GOT3 (cell line): Measurements from ENCODE around the gene SLC29A3.

Experiments
- DNase-seq: peaks from one replicate; lab custom pipeline; 2025; ENCODE audit warnings: mixed read lengths; lab: John Stamatoyannopoulos, UW

Gene SLC29A3

GRCh38 chr10:71369602-71370001 is 50.5 kb downstream of the SLC29A3 start:
- no peak for DNase-seq

DNA sequence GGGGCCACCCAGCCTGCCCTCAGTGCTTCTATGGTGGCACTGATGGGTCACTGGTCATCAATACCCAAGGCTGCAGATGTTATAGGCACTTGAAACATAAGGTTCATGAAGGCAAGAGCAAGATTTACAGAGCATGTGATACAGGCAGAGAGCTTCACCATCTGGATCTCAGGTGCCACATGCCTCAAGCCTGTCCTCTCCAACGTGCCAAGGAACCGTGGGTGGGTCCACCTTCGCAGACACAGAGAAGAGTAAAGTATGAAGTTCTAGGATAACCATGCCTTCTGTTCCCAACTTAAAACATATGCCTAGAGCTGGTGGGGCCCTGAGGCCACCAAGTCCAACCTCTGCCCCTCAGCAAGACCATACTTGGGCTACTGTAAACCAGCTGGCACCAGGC is 51.0 kb downstream of the SLC29A3 start:
- DNase-seq, result no peak

DNA sequence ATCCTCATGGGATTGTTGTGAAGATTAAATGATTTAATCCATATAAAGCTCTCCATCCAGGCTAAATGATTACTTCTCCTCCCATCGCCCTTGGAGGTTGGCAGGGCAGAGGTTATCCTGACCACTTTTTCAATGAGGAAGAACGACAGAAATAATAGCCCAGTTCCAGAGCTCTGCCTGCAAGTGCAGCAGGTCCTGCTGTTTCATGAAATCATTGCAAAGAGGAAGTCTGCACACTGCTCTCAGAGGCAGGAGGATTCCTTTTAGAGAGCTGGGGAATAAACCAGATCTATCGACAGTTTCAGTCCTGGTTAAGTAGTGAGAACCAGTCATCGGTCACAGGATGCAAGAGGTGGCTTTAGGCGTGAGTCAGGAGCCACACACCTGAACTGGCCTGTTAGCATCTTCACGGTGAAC is 52.7 kb downstream of the SLC29A3 start:
- no peak for DNase-seq

DNA sequence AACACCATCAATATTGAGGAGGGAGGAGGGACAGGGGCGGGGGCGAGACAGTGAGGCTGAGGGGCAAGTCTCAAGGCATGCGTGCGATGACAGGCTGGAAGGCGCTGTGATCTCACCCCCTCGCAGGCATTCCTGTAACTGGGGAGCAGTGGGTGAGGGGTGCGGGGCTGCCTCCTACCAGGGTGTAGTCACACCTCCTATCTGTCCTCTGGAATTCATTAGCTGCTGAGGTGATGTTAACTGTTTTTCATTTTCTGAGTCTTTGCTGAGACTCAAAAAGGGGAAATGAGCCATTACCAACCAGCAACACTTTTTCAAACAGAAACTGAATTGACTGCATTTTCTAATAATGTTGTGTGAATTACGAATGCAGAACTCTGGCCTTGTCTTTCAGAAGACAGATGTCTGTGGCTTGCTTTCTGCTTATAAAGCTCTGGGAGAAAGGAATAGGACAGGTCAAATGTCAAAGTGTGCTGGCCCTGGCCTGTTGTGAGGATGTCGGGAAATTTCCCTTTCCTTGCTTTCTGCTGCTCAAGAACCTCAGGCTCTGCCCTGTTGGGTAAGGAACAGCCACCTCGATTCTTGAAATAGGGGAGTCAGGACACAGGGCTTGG is 53.9 kb downstream of the SLC29A3 start:
- DNase-seq, result no peak

GRCh38 chr10:71374481-71375233 is 55.6 kb downstream of the SLC29A3 start:
- no peak for DNase-seq

DNA sequence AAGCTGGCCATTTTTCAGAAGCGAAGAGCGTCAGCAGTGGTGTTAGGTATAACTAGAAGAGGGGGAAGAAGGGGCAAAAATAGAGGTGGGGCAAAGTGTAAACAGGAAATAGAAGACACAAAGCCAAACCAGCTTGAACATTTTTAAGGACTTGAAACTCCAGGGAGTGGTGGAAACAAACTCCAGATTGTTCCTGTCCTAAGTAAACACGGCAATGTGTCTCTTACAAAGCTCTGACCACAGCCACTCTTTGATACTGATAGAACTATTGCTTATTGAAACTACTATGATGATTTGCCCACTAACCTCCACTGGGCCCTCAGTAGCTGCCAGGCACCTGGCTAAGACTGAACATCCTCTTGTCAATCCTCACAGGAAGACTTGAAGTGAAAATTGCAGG is 56.9 kb downstream of the SLC29A3 start:
- no peak for DNase-seq

DNA sequence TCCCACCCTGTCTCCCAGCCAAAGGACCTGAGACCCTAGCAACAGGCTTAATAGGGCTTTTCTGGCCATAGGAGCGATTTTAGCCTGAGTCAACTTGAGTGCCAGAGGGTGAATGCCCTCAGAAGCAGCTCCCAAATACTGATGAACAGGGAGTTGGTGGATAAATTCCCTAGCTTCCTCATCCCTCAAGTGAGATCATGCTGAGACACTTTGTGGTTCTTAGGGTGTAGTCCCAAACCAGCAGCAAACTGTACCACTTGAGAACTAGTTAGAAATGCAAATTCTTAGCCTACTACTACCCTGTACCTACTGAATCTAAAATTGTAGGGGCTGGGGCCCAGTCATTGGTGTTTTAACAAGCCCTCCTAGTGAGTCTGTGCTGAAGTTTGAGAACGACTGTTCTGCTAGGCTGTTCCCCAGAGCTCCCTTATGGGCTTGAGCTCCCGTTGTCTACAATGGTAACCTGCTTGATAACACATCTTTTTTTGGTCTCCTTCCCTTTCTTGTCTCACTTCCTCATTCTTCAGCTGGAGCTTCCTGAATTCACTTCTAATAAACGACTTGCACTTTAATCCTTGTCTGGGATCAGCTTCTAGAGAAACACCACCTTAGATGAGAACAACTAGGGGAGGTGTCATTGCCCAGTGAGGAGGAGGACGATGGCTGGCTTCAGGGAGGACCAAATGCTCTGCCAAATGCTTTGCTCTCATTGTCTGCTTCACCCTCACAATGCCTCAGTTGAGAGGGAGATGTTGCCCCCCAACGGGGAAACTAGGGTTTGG is 59.5 kb downstream of the SLC29A3 start:
- DNase-seq, result no peak

GRCh38 chr10:71379118-71379766 is 60.2 kb downstream of the SLC29A3 start:
- no peak for DNase-seq

- no peak for DNase-seq
These were observed 61.8 kb downstream of the SLC29A3 start for GRCh38 chr10:71380841-71381240.

- no peak for DNase-seq
These were observed 62.6 kb downstream of the SLC29A3 start for GRCh38 chr10:71381611-71382010.

DNA sequence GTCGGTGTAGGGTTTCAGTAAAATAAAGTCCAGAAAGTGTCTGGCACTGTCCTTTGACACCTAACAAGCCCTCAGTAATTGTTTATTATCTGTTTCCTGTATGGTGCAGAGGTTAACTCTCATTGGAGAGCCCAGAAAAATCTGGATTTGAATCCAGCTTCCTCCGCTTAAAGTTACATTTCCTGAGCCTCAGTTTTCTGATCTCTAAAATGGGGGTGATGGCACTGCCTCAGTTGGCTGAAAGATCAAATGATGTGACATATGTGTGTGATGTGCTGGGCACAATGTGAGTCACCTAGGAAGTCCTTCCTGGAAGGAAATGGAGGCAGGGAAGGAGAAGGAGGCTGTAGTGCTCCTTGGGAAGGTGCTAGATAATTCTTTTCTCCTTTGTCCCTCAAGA is 63.0 kb downstream of the SLC29A3 start:
- no peak for DNase-seq

GRCh38 chr10:71382757-71383156 is 63.7 kb downstream of the SLC29A3 start:
- DNase-seq, result no peak

DNA sequence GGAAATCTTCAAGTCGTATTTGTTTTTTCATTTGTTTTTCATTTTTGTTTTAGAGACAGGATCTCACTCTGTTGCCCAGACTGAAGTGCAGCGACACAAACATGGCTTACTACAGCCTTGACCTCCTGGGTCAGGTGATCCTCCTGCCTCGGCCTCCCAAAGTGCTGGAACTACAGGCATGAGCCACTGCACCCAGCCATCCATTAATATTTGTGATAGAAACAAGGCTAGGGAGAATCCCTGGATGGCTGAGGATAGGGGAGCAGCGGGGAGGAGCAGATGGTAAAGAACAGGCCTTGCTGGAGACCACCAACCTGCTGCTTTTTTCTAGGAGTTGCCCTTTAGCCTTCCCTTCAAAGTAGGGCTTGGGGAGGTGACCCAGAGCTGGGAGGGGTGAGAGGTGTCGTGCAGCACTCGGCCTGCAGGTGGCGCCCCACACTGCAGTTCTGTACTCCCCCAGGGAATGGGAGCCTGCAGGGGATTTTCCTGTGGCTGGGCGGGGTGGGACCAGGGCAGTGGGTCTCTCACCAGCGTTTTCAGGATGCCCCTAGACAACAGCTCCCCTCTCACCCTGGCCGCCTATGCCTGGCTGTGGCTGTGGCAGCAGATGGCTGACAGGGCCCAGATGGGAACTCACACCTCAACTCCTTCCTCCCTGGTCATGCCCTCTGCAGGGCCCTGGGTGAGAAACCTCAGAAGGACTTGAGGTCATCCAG is 65.1 kb downstream of the SLC29A3 start:
- no peak for DNase-seq

DNA sequence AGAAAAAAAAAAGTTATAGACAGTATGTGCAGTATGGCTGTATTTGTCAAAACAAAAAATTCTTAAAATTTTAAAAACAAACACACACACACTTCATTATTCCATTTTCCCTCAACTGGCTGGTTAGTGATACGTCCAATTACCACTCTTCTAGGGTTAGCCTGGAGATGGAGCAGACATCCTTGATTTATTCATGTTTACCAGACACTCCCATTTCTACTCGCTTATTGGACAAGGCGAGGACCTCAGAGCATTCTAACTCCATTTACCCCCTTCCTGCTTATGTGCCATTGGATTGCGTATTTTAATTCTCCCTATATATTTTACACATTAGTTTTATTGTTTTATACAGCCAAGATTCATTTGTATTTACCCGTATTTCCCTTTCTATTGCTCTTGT is 69.1 kb downstream of the SLC29A3 start:
- DNase-seq, result no peak

GRCh38 chr10:71388583-71389310 is 69.7 kb downstream of the SLC29A3 start:
- DNase-seq, result no peak

- DNase-seq, result no peak
These were observed 70.9 kb downstream of the SLC29A3 start for GRCh38 chr10:71389768-71390460.

- no peak for DNase-seq
These were observed 71.4 kb downstream of the SLC29A3 start for GRCh38 chr10:71390461-71390835.

DNA sequence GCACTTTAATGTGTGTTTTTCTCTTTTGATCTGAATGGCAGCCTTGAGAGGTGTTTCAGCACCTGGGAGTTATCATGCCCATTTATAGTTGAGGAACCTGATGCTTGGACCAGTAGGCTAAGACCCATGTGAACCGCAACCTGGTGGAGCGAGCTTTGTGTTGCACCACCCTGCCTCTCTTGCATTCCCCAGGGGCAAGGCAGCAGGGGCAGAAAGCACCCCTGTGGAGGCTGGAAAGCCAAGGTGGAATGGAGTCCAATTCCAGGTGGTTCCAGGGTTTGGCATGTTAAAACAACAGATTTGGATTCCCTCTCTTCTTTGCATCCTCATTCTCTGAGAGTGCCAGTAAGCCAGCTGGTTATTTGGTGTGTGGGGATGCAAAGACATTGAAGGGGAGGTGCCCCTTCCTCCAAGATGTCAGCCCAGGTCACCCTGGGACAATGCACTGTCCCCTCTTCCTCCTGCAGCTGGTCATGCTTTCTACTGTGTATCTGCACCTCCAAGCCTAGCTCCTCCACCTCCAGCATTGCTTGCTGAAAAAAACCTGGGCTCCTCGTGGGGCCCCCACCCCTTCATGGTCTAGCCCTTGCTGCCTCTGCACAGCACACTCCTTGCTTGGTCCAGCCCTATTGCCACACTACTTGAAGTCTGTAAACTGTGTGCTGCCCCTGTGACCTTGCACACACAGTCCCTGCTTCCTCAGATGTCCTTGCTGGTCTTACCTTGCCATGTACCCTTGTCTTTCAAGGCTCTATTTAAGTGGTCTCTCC is 72.0 kb downstream of the SLC29A3 start:
- no peak for DNase-seq

GRCh38 chr10:71391701-71392100 is 72.6 kb downstream of the SLC29A3 start:
- DNase-seq, result no peak

DNA sequence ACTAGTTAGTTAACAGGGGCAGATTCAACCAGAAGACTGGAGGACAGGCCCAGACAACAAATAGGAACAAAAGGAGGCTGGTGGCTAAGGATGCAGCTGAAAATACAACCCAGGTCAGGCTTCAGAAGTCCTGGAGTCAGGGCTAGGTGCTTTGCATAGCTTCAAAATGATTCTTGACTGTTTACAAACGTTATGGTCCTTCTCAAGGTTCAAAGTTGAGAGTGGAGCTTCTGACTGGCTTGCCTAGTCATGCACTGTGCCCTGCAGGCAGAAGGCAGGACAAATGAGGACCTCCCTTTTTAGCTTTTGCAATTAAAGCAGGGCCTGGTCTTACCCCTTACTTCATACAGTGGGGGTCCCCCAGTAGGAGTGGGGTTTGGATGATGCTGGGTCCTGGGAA is 73.2 kb downstream of the SLC29A3 start:
- DNase-seq, result no peak
